GM20000 (cell line): Measurements from ENCODE around the gene GDF7.

Source experiments
- DNase-seq: peaks from one replicate; pipeline ENCODE4 v3.0.0; 2012; ENCODE audit warnings: low spot score
- CTCF ChIP-seq: IDR thresholded peaks from 2 replicates; pipeline ENCODE4 v1.5.1; 2012; ENCODE audit warnings: mild to moderate bottlenecking, control low read depth; ENCODE audit errors: extremely low read depth, missing control alignments

Gene GDF7

GRCh38 chr2:20682167-20682920 lies 15.4 kb downstream of the GDF7 start:
- no peak for DNase-seq

GRCh38 chr2:20684581-20685063 lies 17.7 kb downstream of the GDF7 start:
- no peak for DNase-seq
- TF ChIP-seq CTCF = no peak

More at GRCh38 chr2:20682167-20682920, 15.4 kb downstream of the GDF7 start:
- peak; percentile 6 for TF ChIP-seq CTCF

- no peak for DNase-seq
- no peak for TF ChIP-seq CTCF
Measured at GRCh38 chr2:20687260-20687832, 20.4 kb downstream of the GDF7 start.

GRCh38 chr2:20689428-20690264 lies 22.7 kb downstream of the GDF7 start:
- DNase-seq = no peak
- no peak for TF ChIP-seq CTCF

GRCh38 chr2:20691076-20691734 lies 24.3 kb downstream of the GDF7 start:
- no peak for DNase-seq
- TF ChIP-seq CTCF = no peak

- no peak for DNase-seq
- TF ChIP-seq CTCF = no peak
Measured at GRCh38 chr2:20692081-20692480, 25.1 kb downstream of the GDF7 start.
